ENCODE results near the gene TMOD1.

Gene TMOD1

DNA sequence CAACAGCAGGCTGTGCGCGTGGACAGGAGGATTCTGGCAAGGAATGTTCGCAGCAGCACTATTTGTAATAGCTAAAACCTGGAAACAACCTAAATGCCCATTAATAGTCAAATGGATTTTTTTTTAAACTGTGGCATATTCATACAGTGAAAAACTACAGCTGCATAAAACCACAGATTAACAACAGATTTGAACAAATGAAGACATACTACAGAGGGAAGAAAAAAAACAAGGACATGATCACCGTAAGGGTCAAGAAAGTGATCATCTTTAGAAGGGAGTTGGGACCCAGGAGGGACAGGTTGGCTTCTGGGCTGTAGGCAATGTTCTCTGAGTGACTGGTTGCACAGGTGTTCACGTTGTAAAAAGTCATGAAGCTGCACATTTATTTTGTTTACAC is 1.2 kb upstream of the TMOD1 start:
- no peak for DNase-seq

DNA sequence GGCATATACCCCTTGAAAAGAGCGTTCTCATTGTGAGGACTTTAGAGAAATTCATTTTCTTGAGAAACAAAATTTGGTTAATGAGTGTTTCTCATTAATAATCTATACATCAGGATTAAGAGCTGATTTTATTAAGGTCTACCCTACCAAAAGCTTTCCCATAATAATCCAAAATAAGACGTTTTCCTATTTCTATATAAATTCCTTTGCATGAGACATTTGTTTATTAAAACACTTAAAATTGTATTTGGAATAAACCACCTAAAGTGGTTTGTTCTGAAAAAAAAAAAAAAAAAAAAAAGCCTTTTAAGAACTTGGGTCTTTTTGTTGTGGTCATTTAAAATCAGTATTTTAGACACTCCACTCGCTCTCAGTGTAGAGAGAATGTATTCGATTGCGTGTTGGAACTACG is 695 bp upstream of the TMOD1 start:
- DNase-seq, result no peak

DNA sequence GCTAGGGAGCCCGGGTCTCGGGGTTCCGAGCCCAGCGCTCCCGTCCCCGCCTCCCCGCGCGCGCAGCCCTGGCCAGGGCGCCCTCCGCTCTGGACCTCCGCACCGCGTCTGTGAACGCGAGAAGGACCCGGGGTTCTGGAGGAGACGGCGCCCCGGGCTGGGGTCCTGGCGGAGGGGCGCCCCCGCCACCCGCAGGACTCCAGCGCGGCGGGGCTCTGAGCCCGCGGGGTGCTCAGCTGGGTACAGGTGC is 431 bp downstream of the TMOD1 start:
- DNase-seq, result no peak

DNA sequence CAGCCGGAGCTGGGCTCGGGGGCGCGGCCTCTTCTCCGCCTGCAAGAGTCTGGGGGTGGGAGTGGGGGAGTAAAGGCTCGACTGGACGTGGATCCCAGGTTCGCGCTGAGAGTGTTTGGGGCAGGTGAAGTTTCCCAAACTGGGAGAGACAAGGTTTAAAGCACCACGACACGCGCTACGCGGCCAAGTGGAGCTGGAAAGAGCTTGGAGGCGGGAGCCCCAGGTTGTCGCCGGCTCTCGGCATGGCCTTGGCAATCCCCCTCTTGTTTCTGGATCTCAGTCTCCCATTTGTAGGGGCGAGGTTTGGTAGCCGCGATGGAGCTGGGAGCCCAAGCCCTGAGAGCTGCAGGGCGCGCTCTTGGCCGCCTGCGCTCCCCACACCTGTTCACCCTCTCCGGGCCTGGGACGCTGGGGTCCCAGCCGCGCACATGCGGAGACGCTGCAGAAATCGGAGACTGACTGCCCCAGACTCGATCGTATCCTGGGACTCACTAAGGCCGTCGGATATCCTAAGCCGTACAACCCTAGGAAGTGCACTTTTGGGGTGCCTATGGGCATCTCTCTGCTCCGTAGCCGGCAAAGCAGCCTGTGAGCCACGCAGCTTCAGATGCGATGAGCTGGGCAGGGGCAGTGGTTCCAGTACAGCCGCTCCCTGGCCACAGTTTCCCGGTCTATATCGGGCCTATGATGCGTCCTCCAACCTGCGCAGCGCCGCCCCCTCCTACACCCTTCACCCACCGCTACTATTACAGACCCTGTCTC is 937 bp downstream of the TMOD1 start:
- peak; percentile 65 for DNase-seq

DNA sequence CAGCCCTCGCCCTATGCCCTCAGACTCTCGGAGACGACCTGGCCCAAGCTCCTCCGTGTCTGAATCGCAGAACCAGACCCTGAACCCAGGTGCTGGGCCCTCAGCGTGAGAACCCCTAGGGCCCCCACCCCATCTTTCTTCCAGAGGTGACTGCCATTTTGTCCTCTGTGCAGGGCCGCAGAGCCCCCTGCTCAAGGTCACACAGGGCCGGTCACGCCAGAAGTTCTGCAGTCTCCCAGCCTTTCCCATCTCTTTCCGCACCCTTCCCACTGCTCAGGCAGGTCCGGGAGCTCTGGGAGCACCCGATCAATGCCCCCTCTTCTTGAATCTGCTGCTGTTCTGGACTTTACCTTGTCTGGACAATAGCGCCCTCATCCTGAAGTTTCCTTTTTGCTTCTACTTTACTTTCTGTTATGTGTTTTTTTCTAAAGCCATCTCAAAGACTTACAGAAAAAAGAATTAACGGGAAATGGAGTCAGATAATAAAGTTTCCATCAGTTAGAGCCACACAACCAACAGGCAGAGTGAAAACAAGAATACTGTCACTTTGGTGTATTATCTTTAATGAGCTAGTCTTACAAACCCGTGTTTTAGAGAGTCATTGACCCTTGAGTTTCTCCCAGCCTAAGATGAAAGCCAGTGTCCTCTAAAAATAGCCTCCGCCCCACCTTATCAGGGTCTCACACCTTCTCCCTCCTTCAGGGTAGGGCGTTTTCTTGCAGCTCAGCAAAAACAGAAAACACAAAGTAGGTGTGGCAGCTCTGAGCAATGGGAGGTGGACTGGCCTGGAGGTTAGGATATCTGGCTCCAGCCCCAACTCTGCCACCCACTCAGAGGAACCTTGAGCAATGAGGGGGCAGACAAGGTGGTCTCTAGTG is 1.8 kb downstream of the TMOD1 start:
- no peak for DNase-seq

DNA sequence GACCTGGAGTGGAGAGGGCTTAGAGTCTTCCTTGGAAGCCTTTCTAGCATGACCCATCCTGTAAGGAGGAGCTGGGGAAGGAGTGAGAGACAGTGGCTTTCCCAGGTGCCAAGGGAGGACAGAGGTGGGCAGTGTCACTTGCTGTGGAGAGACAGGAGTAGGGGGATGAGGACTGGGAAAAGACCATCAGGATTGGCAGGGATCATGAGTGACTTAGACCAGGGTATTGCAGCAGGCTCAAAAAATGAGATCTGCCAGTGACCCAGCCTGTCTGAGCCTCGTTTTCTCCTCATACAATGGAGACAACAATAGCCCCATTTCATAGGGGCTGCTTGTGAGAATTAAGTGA is 2.4 kb downstream of the TMOD1 start:
- DNase-seq, result no peak

DNA sequence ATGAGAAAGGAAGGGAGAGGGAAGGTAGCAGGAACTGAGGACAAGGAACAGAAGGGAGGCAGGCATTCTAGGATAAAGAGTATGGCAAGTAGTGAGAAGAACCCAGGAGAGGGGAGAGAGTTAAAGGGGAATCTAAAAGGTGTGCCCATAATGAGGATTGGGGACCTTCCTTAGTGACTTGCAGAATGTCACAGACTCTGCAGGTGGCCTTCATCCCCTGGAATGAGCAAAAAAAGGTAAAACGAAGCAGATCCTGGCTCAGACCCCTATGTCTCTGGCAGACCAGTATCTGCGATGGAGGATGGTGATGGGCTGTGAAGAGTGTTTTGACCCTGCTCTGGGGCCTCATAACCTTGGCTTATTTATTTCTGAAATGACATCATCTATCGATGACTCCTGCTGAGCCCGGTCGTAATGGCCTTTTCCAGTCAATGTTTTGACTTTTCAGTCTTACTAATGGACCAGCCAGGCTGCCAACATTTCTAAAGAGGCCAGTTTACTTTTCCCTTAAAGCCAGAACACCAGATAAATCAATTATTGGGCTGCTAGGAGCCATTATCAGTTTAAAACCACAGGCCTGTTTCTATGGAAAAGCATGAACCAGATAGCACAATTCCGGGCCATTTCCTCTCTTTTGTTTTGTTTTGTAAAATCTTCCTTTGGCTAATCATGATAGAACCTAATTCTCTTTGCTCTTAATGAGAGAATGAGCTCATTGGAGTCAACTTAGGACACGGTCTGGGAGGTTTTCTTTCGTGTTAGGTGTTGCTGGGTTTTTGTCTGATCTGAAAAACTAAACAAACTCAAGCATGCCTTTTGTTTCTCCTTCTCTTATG is 3.1 kb downstream of the TMOD1 start:
- no peak for DNase-seq

DNA sequence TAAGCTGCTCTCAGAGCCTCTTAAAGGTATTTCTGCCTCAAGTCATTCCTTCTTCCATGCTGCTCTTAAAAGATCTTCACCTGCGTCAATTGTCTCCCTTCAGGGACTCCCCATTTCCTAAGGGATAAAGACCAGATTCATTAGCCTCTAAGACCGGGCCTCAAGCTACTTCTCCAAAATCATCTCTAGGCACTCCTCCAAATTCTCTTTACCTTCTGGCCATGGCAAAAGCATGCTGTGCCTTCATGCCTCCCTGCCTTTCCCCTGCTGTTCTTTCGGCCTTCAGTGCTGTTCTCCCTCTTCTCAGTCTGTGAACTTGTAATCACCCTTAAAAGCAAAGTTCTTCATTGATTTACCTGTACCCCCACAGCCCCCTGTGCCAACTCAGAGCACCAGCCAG is 4.4 kb downstream of the TMOD1 start:
- no peak for DNase-seq

DNA sequence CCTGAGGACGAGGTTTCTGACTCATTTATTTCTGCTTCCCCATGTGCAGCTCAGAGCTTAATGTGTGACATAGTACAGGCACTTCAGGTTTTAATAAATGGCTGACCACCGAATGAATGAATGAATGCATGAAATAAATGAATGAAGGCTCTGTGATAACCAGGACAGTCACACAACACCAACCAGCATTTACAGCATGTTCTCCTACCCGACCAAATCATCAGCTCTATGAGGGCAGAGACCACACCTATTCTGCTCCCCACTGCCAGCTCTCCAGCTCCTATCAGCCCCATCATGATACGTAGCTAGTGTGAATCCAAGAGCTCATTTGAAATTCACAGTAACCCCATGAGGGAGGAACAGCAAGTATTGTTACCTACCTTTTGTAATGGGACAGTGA is 4.8 kb downstream of the TMOD1 start:
- no peak for DNase-seq

DNA sequence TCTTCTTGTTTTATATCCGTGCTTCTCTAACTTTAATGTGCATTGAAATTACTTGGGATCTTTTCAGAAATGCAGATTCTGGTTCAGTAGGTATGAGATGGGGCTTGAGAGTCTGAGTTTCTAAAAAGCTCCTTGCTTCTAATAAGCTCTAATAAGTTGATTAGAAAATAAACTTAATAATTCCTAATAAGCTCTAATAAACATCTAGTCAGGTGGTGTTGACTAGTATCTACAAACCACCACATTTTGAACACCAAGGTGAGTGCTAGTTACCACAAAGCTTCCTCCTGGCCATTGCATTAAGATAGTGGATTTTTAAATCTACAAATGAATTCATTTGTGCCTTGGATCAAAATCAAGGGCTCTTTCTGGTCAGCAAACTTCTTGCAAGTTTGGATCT is 5.3 kb downstream of the TMOD1 start:
- DNase-seq, result no peak

DNA sequence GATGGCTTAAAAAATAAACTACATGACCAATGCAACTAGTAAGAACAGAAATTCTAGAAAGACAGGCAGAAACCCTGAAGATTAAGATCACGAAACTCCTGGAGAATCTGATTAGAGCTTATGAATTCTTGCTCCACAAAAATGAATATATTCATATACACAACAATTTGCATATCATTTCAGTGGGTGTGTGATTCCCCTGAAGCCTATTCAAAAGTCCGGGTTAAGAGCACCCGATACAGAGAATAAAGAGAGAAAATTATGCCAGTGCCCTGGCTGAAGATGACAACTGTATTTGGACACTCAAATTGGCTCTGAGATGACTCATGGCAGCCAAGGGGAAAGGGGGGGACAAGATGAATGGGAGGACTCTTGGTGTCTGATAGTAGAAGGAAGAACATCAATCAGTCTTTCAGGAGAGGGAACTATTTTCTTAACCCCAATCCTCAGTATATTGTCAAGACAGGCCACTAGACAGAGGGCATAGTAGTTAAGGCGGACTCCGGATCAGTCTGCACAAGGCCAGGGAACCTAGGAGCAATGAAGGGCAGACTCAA is 6.0 kb downstream of the TMOD1 start:
- DNase-seq, result no peak

DNA sequence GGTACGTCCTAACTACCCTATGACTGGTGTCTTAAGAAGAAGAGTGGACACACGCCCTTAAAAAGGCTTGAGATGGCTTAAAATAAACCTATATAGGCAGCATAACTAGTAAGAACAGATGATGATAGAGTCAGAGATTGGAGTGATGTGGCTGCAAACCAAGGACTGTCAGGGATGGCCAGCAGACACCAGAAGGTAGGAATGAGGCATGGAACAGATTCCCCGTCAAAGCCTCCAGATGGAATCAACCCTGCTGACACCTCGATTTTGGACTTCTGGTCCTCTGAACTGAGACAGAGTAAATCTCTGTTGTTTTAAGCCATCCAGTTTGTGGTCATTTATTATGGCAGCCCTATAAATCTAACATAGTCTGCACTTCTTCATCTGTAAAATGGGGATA is 7.4 kb downstream of the TMOD1 start:
- no peak for DNase-seq

DNA sequence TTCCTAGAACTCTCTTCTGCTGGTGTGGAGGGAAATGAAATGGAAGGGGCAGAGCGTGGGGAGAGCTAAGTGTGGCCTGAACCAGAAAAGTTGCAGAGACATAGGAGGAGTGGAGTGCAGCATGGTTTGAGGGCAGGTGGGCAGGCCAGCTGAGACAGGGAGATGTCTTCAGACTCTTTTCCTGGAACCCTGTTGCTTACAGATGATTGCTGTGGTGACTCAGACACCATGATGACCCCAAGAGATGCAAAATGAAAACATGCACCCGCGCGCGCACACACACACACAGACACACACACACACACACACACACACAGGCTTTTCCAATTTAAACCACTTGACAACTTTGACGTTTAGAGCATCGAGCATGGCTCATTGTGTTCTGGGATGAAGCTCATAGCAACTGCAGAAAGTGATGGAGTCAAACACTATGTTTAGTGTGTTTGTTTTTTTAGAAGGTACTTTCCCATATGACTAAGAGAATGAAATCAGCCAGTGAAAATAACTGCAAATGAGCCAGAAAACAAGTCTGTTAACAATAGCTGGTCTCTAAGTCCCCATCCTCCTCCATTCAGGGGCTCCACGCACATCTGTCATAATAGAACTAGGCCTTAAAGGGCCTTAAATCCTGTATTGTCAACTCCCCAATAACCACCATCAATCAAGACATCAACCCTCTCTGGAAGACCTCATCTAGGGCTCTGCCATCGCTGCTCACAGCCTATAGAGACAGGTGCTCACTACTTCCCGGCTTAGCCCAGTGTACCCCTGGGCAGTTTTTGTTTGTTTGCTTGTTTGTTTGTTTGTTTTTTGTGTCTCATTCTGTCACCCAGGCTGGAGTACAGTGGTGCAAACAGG is 9.6 kb downstream of the TMOD1 start:
- DNase-seq, result no peak

DNA sequence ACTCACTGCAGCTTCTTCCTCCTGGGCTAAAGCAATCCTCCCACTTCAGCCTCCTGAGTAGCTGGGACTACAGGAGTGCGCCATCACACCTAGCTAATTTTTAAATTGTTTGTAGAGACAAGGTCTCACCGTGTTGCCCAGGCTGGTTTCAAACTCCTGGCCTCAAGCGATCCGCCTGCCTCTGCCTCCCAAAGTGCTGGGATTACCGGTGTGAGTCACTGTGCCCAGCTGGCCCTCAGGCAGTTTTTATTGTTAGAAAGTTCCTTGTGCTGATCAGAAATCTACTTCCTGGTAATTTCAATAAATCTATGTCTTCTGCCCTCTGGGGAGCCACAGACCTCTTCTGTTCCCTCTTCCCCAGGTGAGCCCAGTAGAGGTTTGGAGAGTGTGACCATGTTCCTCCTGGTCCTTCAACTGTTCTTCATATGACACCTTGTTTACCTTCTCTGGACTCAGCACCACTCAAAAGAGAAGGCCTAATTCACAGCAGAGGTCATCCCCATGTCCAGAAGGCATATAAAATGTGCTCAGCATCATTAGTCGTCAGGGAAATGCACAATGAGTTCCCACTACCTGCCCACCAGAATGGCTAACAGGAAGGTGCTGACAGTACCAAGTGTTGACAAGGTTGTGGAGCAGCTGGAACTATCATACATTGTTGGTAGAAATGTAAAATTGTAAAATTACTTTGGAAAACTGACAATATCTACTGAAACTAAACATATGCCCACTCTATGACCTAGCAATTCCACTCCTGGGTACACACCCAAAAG is 10.4 kb downstream of the TMOD1 start:
- no peak for DNase-seq

DNA sequence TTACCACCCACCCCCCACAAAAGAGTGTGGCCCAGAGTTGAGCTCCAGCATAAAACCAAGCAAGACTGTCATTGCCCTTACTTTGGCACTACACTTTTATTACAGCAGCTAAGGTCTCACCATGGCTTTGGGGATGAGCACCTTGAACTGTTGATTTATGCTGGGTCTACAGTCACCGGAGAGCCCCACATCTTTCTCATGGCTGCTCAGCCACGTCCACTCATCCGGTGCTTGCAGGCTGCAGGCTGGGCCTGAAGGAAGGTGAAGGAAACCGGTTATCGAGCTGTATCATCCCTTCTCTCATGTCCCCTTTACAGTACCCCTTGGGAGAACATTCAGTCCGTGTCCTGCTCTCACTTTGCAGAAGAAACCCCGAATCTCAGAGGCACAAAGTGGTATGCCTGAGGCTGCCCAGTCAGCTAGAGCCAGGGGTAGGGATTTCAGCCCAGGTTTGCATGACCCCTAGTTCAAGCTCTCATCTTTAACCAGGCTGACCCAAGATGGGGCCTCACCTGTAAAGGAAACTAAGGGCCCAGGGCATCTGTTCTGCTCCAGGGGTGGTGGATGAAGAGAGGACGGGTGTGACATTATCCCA is 11.6 kb downstream of the TMOD1 start:
- no peak for DNase-seq

DNA sequence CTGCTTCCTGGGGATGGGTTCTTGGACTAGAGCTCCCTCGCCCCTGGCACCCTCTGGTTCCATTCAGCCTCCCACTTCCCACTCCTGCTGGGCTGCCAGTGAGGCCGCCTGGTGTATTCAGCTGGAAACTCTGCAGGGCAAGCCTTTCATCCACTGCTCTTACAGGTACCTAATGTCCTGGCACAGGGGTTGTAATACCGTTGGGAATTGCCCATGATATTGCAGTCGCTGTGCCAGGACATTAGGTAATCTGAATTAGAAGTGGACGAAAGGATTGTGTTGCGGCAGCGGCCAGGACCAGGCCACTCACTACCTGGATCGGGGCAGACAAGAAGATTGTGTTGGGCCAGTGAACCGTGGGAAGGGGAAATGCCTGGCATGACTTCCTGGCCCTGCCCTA is 13.1 kb downstream of the TMOD1 start:
- no peak for DNase-seq

DNA sequence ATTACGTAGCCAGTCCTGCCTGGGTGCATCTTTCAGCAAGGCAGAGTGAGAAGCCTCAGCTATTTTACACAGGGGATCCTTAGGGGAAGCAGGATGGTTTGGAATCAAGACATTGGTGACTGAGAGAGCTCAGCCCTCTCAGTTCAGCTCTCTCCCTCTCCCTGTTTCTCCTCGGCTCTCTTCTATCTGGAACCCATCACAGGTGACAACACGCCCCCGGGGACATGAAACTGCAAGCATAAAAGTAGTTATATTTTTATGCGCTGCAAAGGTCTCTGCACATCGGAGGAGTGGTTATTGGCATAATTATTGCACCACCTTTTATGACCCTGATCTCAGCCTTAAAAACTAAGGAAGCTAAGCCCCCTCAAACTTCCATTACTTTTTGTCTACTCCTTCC is 14.2 kb downstream of the TMOD1 start:
- DNase-seq, result no peak

DNA sequence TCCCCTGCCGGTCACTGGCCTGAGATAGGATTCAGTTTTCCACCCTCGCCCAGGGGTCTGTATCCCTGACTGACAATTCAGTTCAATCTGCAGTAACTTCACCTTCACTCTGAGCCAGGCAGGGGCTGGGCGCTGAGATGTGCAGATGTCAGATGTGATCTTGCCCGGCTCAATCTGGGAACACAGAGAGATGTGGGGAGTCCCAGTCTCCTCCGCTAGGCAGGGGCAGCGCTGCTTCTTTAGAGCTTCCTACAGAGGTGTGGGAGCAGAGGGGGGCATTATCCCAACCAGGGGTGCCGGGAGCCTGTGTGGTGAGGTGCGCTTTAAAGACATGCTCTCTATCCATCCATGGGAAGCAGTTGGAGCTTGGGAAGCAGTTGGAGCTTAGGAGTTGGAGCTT is 14.6 kb downstream of the TMOD1 start:
- DNase-seq, result no peak

DNA sequence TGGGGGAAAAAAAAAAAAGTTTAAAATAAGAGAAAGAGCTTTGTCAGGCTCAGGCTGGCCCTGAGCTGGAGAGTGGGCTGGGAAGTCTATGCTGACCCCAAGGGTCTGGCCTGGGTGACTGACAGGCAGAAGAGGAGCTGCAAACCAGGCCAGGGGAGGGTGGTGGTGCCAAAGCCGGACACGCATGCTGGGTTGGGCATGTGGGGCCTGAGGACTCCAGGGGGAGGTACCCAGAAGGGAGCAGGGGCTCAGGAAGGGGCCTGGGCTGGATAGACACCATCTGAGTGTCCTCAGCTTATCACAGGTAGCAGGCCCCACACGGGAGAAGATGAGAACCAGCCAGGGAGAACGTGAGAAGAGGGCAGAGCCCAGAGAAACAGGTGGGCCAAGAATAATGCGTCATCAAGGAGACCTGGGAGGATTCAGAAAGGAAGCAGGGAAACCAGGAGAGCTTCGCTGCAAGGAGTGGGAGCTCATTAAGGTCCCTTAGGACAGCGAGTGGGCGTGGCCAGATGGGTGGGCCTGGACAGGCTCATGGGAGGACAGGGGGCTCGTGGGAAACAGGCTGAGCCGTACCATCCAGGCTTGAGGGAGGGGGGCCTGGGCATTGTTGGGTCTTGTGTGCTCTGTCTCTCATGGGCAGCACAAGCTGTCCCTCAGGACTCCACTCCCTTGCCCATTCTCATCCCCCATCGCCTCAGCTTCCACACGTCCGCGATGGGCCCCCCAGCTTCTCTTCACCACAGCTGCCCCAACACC is 16.0 kb downstream of the TMOD1 start:
- DNase-seq, result no peak

DNA sequence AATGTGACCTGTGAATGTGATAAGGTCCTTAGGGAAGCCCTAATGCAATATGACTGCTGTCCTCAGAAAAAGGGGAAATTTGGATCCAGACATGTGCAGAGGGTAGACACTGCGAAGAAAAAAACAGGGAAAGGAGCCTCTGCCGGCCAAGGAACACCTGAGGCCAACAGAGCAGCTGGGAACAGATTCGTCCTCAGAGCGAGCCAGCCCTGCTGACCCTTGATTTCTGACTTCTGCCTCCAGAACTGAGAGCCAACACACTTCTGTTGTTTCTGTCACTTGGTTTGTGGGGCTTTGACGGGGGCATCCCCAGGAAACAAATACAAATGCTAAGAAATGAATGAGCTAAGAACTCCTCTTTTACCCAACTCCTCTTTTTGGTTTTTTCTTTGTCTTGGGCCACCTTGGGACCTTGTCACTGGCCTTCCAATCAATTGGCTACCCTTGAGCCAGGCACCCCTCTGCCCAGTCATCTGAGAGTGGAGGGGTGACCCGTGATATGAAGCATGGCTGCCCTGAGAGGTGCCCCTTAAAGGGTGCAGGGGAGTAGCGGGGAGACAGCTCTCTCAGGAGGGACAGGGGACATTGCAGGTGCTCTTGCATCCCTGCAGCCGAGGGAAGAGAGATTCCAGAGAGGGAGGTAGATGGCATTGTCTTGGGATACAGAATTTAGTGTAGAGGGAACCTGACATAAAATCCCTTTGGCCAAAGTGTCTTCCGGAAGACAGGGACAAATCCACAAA is 16.9 kb downstream of the TMOD1 start:
- DNase-seq, result no peak

Data from activated CD8-positive, alpha-beta memory T cell treated with anti-CD3 and anti-CD28 coated beads for 24 hours (primary cell).